Breast epithelium (tissue), 3 donors: ENCODE measurements around the gene CCNYL1.

Experiments used
- POLR2A ChIP-seq: fragments of 450-650 bp; IDR thresholded peaks from one replicate; pipeline ENCODE4 v1.6.1; 2016; ENCODE audit warnings: antibody characterized with exemption, mild to moderate bottlenecking, moderate library complexity
- TF ChIP-seq, protein P1 (sequence below), 3 donors: fragments of 450-650 bp; IDR thresholded peaks; one replicate each; pipeline ENCODE4 v1.5.1; 2016 to 2017; ENCODE audit warnings: antibody characterized with exemption in 3 of 3, mild to moderate bottlenecking in 3 of 3, moderate library complexity in 3 of 3

DNA sequence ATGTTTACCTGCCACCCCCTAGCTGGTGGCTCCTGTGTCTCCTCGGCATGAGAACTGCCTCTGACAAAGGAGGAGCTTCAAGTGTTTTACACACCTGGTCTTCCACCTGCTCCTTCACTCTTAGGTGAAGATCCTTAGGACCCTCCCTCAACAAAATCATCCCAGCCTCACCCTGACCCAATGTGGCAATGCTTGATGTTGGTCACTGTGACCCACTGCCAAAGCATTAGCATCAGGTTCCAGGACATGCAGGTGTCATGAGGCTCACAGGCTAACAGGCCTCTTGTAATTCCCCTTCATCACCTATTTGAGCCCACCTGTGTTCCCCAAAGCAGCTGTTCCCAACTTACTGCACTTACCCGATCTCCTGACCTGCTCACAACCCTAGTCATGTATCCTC lies 48.5 kb downstream of the CCNYL1 start:
- TF ChIP-seq, protein P1, sequence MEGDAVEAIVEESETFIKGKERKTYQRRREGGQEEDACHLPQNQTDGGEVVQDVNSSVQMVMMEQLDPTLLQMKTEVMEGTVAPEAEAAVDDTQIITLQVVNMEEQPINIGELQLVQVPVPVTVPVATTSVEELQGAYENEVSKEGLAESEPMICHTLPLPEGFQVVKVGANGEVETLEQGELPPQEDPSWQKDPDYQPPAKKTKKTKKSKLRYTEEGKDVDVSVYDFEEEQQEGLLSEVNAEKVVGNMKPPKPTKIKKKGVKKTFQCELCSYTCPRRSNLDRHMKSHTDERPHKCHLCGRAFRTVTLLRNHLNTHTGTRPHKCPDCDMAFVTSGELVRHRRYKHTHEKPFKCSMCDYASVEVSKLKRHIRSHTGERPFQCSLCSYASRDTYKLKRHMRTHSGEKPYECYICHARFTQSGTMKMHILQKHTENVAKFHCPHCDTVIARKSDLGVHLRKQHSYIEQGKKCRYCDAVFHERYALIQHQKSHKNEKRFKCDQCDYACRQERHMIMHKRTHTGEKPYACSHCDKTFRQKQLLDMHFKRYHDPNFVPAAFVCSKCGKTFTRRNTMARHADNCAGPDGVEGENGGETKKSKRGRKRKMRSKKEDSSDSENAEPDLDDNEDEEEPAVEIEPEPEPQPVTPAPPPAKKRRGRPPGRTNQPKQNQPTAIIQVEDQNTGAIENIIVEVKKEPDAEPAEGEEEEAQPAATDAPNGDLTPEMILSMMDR (IDR thresholded peaks at IDR 0.05): no peak
- TF ChIP-seq POLR2A: no peak
